Activated B cell treated with CpG ODN at 0.5 μM for 24 hours (primary cell): Measurements from ENCODE around the gene PRKACA. TPM values are rescaled to one million over a fixed set of nuclear protein-coding genes. Genes with fewer than 3 reads are reported as not detected.

Experiments
- ATAC-seq: fragments of 200-7000 bp; cut with Tn5 transposase; one replicate; pipeline ENCODE4 v1.10.0; 2021; ENCODE audit warnings: low read depth, mild to moderate bottlenecking, moderate library complexity
- CTCF ChIA-PET: fragments of 350-600 bp; sonication (Branson Sonifier 250); formaldehyde crosslinking; loops from one replicate; lab custom pipeline; 2021; ENCODE audit warnings: antibody characterized with exemption; lab: Charles Lee
- POLR2A ChIA-PET: fragments of 350-600 bp; sonication (Branson Sonifier 250); formaldehyde crosslinking; loops from one replicate; lab custom pipeline; 2021; ENCODE audit warnings: antibody characterized with exemption; lab: Charles Lee
- DNase-seq: peaks from one replicate; pipeline ENCODE4 v3.0.0; 2022
- H3K27ac Mint-ChIP-seq: one replicate; pipeline ENCODE4 v1.8.0; 2020; ENCODE audit warnings: mixed read lengths
- H3K27me3 Mint-ChIP-seq: one replicate; pipeline ENCODE4 v1.8.0; 2021; ENCODE audit warnings: mixed read lengths
- H3K36me3 Mint-ChIP-seq: one replicate; pipeline ENCODE4 v1.8.0; 2021; ENCODE audit warnings: low read depth, mixed read lengths
- H3K4me1 Mint-ChIP-seq: one replicate; pipeline ENCODE4 v1.8.0; 2021; ENCODE audit warnings: mixed read lengths
- H3K4me3 Mint-ChIP-seq: one replicate; pipeline ENCODE4 v1.8.0; 2020; ENCODE audit warnings: mild to moderate bottlenecking, mixed read lengths
- H3K9me3 Mint-ChIP-seq: one replicate; pipeline ENCODE4 v1.8.0; 2020; ENCODE audit warnings: mixed read lengths
- CTCF ChIP-seq: fragments of 200-600 bp; IDR thresholded peaks from one replicate; pipeline ENCODE4 v1.8.0; 2022; ENCODE audit warnings: antibody characterized with exemption, mild to moderate bottlenecking
- intact Hi-C: fragments of 100-400 bp; cut with micrococcal nuclease; formaldehyde crosslinking; loops from one replicate; pipeline ENCODE4 v1.15.1; 2024
- total RNA-seq: library from RNA; stranded (reverse); gene quantifications from 2 replicates; pipeline ENCODE4 v1.2.3, GENCODE V29; 2022

Gene PRKACA
- total RNA-seq, 1 donor from 2014 or later: 43.7 TPM

DNA sequence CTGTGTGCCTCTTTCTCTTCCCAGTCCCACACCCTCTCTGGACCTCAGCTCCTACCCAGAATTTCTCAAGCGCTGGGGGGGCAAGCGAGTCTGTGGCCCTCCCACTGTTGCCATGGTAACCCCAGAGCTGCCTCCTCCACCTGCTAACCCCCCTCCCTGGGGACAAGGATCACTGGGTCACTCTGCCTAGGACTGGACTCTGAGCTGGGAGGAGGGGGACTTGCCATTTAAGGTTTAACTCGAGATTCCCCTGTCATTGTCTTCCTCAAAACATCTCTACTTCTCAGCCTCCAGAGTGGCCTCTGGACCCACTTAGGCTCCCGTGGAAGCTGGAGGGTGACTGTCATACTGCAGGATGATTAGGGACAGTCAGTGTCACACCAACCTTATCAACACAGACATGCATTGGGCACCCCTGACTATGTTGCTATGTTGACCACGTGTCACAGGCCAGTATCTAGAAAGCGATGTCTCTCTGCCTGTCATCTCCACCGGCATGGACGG is 57.9 kb downstream of the PRKACA start:
- intact Hi-C loops: no loop called here

DNA sequence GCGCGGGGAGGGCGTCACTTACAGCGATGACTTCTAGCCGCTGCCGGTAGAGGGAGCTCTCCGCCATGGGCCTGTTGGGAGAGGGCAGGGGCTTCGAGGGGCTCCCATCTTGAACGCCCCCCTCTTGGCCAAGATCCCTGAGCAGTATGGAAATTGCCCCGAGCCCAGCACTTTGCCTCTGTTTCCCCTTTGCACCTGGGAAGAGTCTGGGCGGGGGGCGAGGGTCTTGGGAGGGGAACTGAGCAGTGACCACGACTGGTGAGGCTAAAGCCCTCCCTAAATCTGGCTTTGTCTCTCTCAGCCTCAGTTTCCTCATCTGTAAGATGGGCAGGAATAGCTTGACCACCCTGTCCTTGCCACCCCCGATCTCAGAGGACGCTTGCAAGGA is 58.5 kb downstream of the PRKACA start:
- H3K27me3 Mint-ChIP-seq: peaks cover 39% of the 10 kb centered on the region
- ChIA-PET POLR2A (interaction anchor here (0.5 to 1.6 kb wide), 3 partner anchors 10 to 177 kb away, joined by 3 to 9 read pairs (median 3); partner anchors contain the start of gene MISP3), CTCF (interaction anchor here (1.1 to 1.8 kb wide), 10 partner anchors 9 to 177 kb away, joined by 3 to 9 read pairs (median 4); partner anchors contain the start of genes IL27RA and MISP3)
- H3K4me3 Mint-ChIP-seq: no peak overlapping the region
- TF ChIP-seq CTCF: no peak
- H3K4me1 Mint-ChIP-seq: peaks cover 18% of the 10 kb centered on the region
- DNase-seq (peak; percentile 35), ATAC-seq (peak; percentile 68)
- H3K36me3 Mint-ChIP-seq: no peaks in the 10 kb centered on the region
- intact Hi-C loops: no loop called here
- H3K9me3 Mint-ChIP-seq: no peaks in the 10 kb centered on the region
- no peak overlapping the region for H3K27ac Mint-ChIP-seq

More for the DNA sequence above, 57.9 kb downstream of the PRKACA start:
- H3K9me3 Mint-ChIP-seq: no peaks in the 10 kb centered on the region
- peaks cover 18% of the 10 kb centered on the region for H3K4me1 Mint-ChIP-seq
- ATAC-seq: no peak
- TF ChIP-seq CTCF: no peak
- DNase-seq: no peak
- ChIA-PET CTCF (interaction anchor here (1.1 to 1.5 kb wide), 11 partner anchors 9 to 178 kb away, joined by 3 to 9 read pairs (median 4); partner anchors contain the start of genes IL27RA, MISP3 and PRKACA), POLR2A (interaction anchor here (0.8 to 1.6 kb wide), 2 partner anchors 12 to 177 kb away, joined by 3 read pairs; partner anchors contain the start of gene MISP3)
- no peak overlapping the region for H3K27ac Mint-ChIP-seq
- H3K36me3 Mint-ChIP-seq: no peaks in the 10 kb centered on the region
- H3K27me3 Mint-ChIP-seq: peaks cover 39% of the 10 kb centered on the region
- no peak overlapping the region for H3K4me3 Mint-ChIP-seq

DNA sequence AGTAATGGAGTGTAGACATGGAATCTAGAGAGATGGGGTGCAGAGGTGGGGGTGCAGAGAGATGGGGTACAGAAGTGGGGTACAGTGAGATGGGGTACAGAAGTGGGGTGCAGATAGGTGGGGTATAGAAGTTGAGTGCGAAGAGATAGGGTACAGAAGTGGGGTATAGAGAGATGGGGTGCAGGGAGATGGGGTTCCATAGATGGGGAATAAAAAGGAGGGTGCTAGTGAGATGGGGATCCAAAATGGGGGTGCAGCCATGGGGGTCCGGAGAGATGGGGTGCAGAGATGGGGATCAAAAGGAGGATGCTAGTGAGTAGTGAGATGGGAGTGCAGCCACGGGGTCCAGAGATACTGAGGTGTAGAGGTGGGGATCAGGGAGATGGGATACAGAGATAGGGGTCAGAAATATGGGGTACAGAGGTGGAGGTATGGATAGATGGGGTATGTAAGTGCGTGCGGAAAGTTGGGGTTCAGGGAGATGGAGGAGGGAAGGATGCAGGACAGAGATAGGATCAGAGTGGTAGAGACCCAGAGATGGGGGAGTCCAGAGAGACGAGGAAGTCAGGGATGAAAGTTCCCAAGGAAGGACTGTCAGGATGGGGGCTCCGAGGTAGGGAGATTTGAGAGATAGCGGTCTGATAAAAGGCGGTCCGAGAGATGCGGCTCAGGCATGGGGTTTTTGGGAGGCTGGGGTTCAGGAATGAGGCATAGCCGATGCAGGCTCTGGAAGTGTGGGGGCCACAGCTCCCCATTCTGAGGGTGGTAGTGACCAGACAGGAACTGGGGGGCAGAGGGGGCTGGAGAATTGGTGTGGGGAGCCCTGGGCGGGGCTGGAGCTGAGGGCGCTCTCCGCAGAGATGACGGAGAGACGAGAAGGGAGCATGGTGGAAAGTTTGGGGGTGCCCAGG is 59.1 kb downstream of the PRKACA start:
- H3K36me3 Mint-ChIP-seq: no peaks in the 10 kb centered on the region

GRCh38 chr19:14056741-14057356 is 60.7 kb downstream of the PRKACA start:
- TF ChIP-seq CTCF: no peak
- H3K36me3 Mint-ChIP-seq: peaks cover 12% of the 10 kb centered on the region
- H3K27me3 Mint-ChIP-seq: peaks cover 37% of the 10 kb centered on the region
- intact Hi-C loops: no loop called here
- peak overlapping the region; percentile 24 for H3K4me3 Mint-ChIP-seq
- ATAC-seq: no peak
- no peaks in the 10 kb centered on the region for H3K9me3 Mint-ChIP-seq
- no peak overlapping the region for H3K27ac Mint-ChIP-seq
- H3K4me1 Mint-ChIP-seq: peaks cover 18% of the 10 kb centered on the region
- DNase-seq: no peak
- CTCF ChIA-PET: interaction anchor here (1.2 kb wide), 1 partner anchor 14 kb away, joined by 3 read pairs; no protein-coding TSS in a partner anchor
- POLR2A ChIA-PET: interaction anchor here (0.6 to 1.4 kb wide), 3 partner anchors 25 to 176 kb away, joined by 4 to 5 read pairs (median 4); partner anchors contain the start of gene IL27RA

More for the DNA sequence above, 59.1 kb downstream of the PRKACA start:
- DNase-seq (no peak), ATAC-seq (no peak)
- peaks cover 39% of the 10 kb centered on the region for H3K27me3 Mint-ChIP-seq
- POLR2A ChIA-PET: interaction anchor here (0.5 to 0.8 kb wide), 3 partner anchors 9 to 176 kb away, joined by 3 to 9 read pairs (median 7); no protein-coding TSS in a partner anchor
- peaks cover 18% of the 10 kb centered on the region for H3K4me1 Mint-ChIP-seq
- CTCF ChIA-PET: interaction anchor here (1.3 to 1.8 kb wide), 7 partner anchors 10 to 176 kb away, joined by 4 to 9 read pairs (median 6); partner anchors contain the start of gene MISP3
- no peak for TF ChIP-seq CTCF
- H3K9me3 Mint-ChIP-seq: no peaks in the 10 kb centered on the region
- no peak overlapping the region for H3K27ac Mint-ChIP-seq
- H3K4me3 Mint-ChIP-seq: no peak overlapping the region
- intact Hi-C loops: no loop called here
